CD4-positive, alpha-beta T cell (primary cell): ENCODE data around the gene SMR3B. TPM values are rescaled to one million over a fixed set of nuclear protein-coding genes. Genes with fewer than 3 reads are reported as not detected.

ENCODE experiments used
- ATAC-seq: fragments of 200-7000 bp; cut with Tn5 transposase; one replicate; pipeline ENCODE4 v1.10.0; 2022; ENCODE audit warnings: mild to moderate bottlenecking; ENCODE audit not compliant: poor library complexity
- CTCF ChIA-PET: fragments of 350-600 bp; sonication (Branson Sonifier 250); formaldehyde crosslinking; loops from one replicate; lab custom pipeline; 2021; ENCODE audit warnings: antibody characterized with exemption, inconsistent platforms; lab: Charles Lee
- POLR2A ChIA-PET: fragments of 350-600 bp; sonication (Branson Sonifier 250); formaldehyde crosslinking; loops from one replicate; lab custom pipeline; 2021; ENCODE audit warnings: antibody characterized with exemption, inconsistent platforms; lab: Charles Lee
- DNase-seq, 14 experiments: peaks; one replicate each; pipeline ENCODE4 v3.0.0-alpha.2; 2013 to 2020; ENCODE audit warnings: mixed read lengths in 2 of 14
- H3K27ac ChIP-seq, 2 donors: one replicate each; pipeline versions ENCODE4 v1.5.1 to v1.7.0; 2013; ENCODE audit warnings: low read length in 2 of 2, low read depth in 1 of 2, mild to moderate bottlenecking in 1 of 2
- H3K27me3 ChIP-seq, 2 experiments: 1 replicate in 1 of 2; 2 replicates in 1 of 2; pipeline versions ENCODE4 v1.6.1 to v1.7.0; 2013; ENCODE audit warnings: low read length in 2 of 2, control low read depth in 1 of 2, mild to moderate bottlenecking in 1 of 2, moderate library complexity in 1 of 2; ENCODE audit not compliant: insufficient read depth in 2 of 2, control insufficient read depth in 1 of 2
- H3K36me3 ChIP-seq: one replicate; pipeline ENCODE4 v1.6.1; 2013; ENCODE audit warnings: low read length, control low read depth; ENCODE audit not compliant: insufficient read depth
- H3K4me1 ChIP-seq: one replicate; pipeline ENCODE4 v1.6.1; 2013; ENCODE audit warnings: low read length, control low read depth; ENCODE audit not compliant: insufficient read depth
- H3K4me3 ChIP-seq: one replicate; pipeline ENCODE4 v1.5.1; 2013; ENCODE audit warnings: mild to moderate bottlenecking, low read length, moderate library complexity
- H3K9me3 ChIP-seq, 2 experiments: 1 replicate in 1 of 2; 2 replicates in 1 of 2; pipeline versions ENCODE4 v1.6.1 to v1.7.0; 2013; ENCODE audit warnings: low read length in 2 of 2, mild to moderate bottlenecking in 2 of 2, control low read depth in 1 of 2, moderate library complexity in 1 of 2; ENCODE audit not compliant: control insufficient read depth in 1 of 2, insufficient read depth in 1 of 2
- H3K27ac Mint-ChIP-seq: one replicate; pipeline ENCODE4 v1.8.0; 2020; ENCODE audit warnings: mixed read lengths
- H3K27me3 Mint-ChIP-seq: one replicate; pipeline ENCODE4 v1.8.0; 2021; ENCODE audit warnings: mixed read lengths
- H3K36me3 Mint-ChIP-seq: one replicate; pipeline ENCODE4 v1.8.0; 2021; ENCODE audit warnings: low read depth, mixed read lengths
- H3K4me1 Mint-ChIP-seq: one replicate; pipeline ENCODE4 v1.8.0; 2021; ENCODE audit warnings: low read depth, mixed read lengths
- H3K4me3 Mint-ChIP-seq: one replicate; pipeline ENCODE4 v1.8.0; 2020; ENCODE audit warnings: mild to moderate bottlenecking, mixed read lengths
- H3K9me3 Mint-ChIP-seq: one replicate; pipeline ENCODE4 v1.8.0; 2020; ENCODE audit warnings: mixed read lengths
- intact Hi-C, 2 experiments: fragments of 100-400 bp; cut with DNase I in 1 of 2; cut with micrococcal nuclease in 1 of 2; formaldehyde crosslinking; loops; one replicate each; pipeline versions ENCODE4 v1.15.1 to v1.9.0; 2023 to 2025; cut with DNase I, micrococcal nuclease
- total RNA-seq, 174 experiments: library from RNA in 2 of 174; stranded (reverse) in 2 of 174; gene quantifications; one replicate each; pipeline ENCODE4 v1.2.3 and lab custom pipeline; 2021 to 2026
- TF ChIP-seq, protein P1 (sequence below): fragments of 200-600 bp; IDR thresholded peaks from one replicate; pipeline ENCODE4 v1.8.0; 2022; ENCODE audit warnings: antibody characterized with exemption, mild to moderate bottlenecking

SMR3B gene
- total RNA-seq, 2 experiments from 2014 or later = not detected

DNA sequence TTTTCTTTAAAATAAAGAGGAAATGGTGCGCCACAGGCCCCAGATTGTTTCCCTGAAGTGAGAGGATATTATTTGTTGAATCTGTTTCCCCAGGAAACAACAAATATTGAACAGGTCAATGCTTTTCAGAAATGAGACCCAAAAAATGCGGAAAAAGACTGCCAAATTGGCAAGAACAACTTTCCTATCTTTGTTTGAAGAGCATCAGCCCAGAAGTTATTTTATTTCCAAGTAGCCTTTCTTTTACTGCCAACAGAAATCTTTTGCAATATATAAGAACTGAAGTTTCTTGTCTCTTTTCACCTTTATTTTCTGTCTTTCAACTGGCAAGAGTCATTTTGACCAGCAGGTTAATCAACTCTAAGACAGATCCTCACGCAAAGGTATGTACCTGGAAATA is 22.5 kb upstream of the SMR3B start, which contains the start of gene SMR3A:
TSS of gene SMR3A (plus strand) at position 301 of the 400 bp plus-strand sequence. CDS start 1,356 bp downstream, outside the sequence.
- Histone ChIP-seq H3K36me3 (no peaks in the 10 kb centered on the region), H3K27me3 (no peaks in the 10 kb centered on the region), H3K27ac (no peak within 1 kb of the TSS), H3K9me3 (no peaks in the 10 kb centered on the region), H3K4me1 (no peaks in the 10 kb centered on the region), H3K4me3 (no peak within 1 kb of the TSS)
- ATAC-seq = no peak
- ChIA-PET POLR2A (no interaction called here), CTCF (no interaction called here)
- no peak for DNase-seq
- Mint-ChIP-seq H3K27ac (no peak within 1 kb of the TSS), H3K36me3 (no peaks in the 10 kb centered on the region), H3K27me3 (no peaks in the 10 kb centered on the region), H3K4me3 (no peak within 1 kb of the TSS), H3K4me1 (no peaks in the 10 kb centered on the region), H3K9me3 (no peaks in the 10 kb centered on the region)
- intact Hi-C loops = no loop called here
- TF ChIP-seq, protein P1, sequence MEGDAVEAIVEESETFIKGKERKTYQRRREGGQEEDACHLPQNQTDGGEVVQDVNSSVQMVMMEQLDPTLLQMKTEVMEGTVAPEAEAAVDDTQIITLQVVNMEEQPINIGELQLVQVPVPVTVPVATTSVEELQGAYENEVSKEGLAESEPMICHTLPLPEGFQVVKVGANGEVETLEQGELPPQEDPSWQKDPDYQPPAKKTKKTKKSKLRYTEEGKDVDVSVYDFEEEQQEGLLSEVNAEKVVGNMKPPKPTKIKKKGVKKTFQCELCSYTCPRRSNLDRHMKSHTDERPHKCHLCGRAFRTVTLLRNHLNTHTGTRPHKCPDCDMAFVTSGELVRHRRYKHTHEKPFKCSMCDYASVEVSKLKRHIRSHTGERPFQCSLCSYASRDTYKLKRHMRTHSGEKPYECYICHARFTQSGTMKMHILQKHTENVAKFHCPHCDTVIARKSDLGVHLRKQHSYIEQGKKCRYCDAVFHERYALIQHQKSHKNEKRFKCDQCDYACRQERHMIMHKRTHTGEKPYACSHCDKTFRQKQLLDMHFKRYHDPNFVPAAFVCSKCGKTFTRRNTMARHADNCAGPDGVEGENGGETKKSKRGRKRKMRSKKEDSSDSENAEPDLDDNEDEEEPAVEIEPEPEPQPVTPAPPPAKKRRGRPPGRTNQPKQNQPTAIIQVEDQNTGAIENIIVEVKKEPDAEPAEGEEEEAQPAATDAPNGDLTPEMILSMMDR = no peak

- CTCF ChIA-PET = no interaction called here
- Histone ChIP-seq H3K27ac (no peak overlapping the region), H3K4me1 (no peaks in the 10 kb centered on the region), H3K4me3 (no peak overlapping the region), H3K9me3 (no peaks in the 10 kb centered on the region), H3K36me3 (no peaks in the 10 kb centered on the region), H3K27me3 (no peaks in the 10 kb centered on the region)
- Mint-ChIP-seq H3K27me3 (no peaks in the 10 kb centered on the region), H3K27ac (no peak overlapping the region), H3K9me3 (no peaks in the 10 kb centered on the region), H3K4me3 (no peak overlapping the region), H3K4me1 (no peaks in the 10 kb centered on the region), H3K36me3 (no peaks in the 10 kb centered on the region)
- TF ChIP-seq, protein P1 = no peak
- no peak for DNase-seq
- no peak for ATAC-seq
- POLR2A ChIA-PET = no interaction called here
- intact Hi-C loops = no loop called here
Measured at GRCh38 chr4:70364002-70364401, 18.9 kb upstream of the SMR3B start.

- no peaks in the 10 kb centered on the region for H3K27me3 Mint-ChIP-seq
- intact Hi-C loops = no loop called here
- TF ChIP-seq, protein P1 = no peak
- ChIA-PET CTCF (no interaction called here), POLR2A (no interaction called here)
- H3K27ac Mint-ChIP-seq = no peak overlapping the region
- Histone ChIP-seq H3K27me3 (no peaks in the 10 kb centered on the region), H3K4me3 (no peak overlapping the region), H3K27ac (no peak overlapping the region), H3K9me3 (no peaks in the 10 kb centered on the region), H3K36me3 (no peaks in the 10 kb centered on the region), H3K4me1 (no peaks in the 10 kb centered on the region)
- H3K36me3 Mint-ChIP-seq = no peaks in the 10 kb centered on the region
- no peaks in the 10 kb centered on the region for H3K9me3 Mint-ChIP-seq
- H3K4me3 Mint-ChIP-seq = no peak overlapping the region
- no peak for ATAC-seq
- no peaks in the 10 kb centered on the region for H3K4me1 Mint-ChIP-seq
- no peak for DNase-seq
Measured at GRCh38 chr4:70365479-70365878, 17.5 kb upstream of the SMR3B start.
